T-helper 2 cell treated with Interferon-gamma antibody and Interleukin-4, amounts not matched to agents 100 ng/mL and 5 ng/mL, for 36 hours (primary cell): Measurements from ENCODE around the gene HNRNPA0. TPM values are rescaled to one million over a fixed set of nuclear protein-coding genes. Genes with fewer than 3 reads are reported as not detected.

Experiments
- intact Hi-C: fragments of 100-400 bp; cut with micrococcal nuclease; formaldehyde crosslinking; loops from one replicate; pipeline ENCODE4 v1.15.1; 2023
- total RNA-seq: library from RNA; stranded (reverse); gene quantifications from 2 replicates; pipeline ENCODE4 v1.2.3, GENCODE V29; 2022

HNRNPA0 gene
- total RNA-seq, 1 donor from 2014 or later: 31.3 TPM

DNA sequence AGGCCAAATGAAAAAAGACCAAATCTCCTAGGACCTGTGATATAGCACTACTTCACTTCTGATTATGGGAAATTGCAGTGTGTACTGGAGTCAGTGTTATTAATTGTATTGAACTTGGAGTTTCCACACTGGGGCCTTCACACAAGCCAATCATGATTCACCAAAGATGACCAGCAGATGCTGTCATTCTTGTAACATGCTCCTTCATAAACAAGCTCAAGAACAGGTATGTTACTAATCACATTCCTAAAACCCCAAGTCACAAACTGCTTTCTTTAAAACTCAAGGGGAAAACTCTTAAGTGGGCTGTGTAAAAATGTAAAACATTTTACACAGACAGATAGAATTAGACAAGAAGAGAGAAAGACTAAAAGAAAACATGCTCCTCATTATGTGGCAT, 23.8 kb downstream of the HNRNPA0 start:
- intact Hi-C loops: no loop called here

DNA sequence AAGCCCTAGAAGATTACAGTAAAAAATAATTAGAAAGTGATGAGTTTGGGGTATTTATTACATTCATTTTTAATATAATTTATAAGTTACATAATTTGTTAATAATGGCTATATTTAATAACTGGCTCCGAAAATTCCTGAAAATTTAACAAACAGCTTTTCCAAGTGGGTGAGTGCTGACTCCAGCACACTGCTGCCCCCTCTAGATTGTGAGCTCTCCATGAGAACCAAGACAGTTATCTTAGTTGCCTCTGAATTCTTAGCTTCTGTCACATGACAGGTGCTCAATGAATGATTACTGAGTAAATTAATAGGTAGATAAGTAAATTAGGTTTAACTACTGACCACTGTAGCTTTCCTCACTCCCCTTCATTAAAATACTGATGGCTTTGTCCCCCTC, 26.1 kb downstream of the HNRNPA0 start:
- intact Hi-C loops: no loop called here

DNA sequence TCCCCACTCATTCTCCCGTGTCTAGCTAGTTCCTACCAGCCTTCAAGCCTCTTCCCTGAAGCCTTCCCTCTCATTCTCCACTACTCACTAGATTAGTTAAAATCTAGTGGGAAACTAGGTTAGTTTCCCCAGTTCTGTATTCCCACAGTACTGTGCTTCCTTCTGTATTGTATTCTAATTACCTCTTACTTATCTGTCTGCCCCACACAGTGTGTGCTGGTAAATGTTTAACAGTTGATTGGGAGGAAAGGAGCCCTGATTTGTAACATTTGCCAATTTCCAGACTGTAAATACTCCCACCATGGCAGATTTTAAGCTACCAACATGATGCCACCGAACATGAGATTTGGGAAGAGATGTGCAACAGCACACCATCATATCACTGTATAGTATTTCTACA, 26.5 kb downstream of the HNRNPA0 start:
- intact Hi-C loops: no loop called here

DNA sequence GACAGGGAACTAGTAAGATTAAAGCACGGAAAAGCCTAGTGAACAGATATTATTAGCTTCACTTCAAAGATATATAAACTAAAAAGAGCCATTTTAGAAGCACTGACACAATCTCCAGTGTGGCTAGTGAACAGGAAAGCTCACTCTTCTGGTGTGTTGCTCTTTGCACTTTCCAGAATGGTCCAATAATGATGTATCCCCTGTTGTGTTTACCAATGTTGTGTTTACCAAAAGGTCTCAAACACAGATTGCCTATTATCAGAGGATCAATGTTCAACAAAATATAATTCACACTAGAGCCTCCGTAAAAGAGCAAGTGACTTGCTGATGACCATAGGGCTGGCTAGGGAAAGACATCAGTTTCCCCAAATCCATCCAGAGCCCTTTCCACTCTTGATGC, 29.9 kb downstream of the HNRNPA0 start:
- intact Hi-C loops: no loop called here

DNA sequence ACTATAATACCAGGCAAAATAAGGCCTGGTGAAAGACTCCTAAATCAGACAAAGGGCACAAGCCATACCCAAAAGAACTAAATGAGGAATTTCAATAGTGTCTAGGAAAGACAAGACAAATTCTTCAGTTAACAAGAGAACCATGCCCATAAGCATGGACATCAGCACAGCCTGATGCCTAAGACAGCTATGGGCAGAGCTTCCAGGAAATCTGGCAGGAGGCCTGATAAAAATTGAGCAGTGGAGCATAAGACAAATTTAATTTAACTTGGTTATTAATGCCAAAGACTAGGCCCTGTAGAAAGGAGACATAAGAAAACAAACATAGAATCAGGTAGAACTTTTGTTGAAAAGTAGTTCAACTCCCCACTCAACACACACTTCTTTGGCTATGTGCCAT, 35.6 kb downstream of the HNRNPA0 start:
- intact Hi-C loops: no loop called here

DNA sequence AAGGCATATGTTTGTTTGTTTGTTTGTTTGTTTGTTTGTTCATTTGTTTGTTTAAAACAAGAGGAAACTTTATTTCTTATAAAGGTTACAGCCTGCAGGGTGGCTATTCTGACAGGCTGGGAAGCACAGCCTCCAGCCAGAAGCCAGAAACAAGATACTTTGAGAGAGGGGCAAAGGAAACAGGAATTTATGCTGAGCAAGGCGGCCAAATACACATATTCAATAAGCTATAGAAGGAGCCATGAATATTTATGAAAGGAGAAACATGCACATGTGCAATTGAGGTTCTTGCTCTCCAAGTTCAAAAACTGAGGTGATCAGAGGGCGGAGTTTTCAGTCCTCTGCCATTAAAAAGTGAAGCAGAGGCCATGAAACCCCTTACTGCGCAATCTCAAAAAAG, 37.8 kb downstream of the HNRNPA0 start:
- intact Hi-C loops: no loop called here

DNA sequence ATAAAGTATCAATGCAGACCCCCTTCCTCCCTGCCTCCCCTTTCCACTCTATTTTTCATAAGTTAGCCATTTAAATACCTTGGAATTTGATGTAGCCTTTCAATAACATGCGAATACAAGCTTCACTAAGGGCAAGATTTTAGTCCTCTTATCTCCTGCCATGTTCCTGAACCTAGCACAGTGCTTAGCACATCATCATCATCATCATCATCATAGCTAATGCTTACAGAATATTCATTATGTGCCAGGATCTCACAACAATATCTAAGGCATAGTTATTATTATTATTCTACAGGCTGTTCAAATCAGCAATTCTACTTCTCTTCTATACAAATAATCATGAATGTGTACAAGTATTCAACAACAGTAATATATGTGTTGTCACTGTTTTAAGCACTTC, 38.7 kb downstream of the HNRNPA0 start:
- intact Hi-C loops: no loop called here

DNA sequence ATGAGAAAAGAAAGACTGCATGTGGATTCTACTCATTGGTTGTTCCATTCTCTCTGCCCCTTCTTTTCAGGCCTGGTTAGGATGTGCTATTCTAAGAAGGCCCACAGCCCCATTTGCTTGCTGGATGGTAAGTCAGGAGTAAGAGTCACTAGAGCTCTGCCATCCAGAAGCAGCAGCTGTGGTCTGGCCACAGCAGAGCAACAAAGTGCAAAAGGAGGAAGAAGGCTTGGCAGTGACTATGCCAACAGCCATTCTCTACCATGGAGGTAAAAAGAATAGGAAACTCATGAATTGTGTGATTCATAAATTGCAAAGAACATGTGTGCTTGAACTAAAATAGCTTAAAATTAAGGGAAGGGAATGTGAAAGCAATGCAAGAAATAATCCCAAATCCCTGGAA, 39.2 kb downstream of the HNRNPA0 start:
- intact Hi-C loops: no loop called here

DNA sequence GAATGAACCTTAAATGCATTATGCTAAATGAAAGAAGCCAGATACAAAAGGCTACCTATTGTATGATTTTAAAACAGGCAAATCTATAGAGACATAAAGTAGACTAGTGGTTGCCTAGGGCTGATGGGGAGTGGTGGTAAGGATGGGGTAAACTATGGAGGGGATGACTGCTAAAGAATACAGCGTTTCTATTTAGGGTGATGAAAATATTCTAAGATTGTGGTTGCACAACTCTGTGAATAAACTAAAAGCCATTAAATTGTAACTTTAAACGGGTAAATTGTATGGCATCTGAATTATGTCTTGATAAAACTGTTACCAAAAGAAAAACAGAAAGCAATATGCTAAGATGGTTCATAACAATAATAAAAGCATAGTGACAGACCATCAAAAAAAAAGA, 39.7 kb downstream of the HNRNPA0 start:
- intact Hi-C loops: no loop called here

DNA sequence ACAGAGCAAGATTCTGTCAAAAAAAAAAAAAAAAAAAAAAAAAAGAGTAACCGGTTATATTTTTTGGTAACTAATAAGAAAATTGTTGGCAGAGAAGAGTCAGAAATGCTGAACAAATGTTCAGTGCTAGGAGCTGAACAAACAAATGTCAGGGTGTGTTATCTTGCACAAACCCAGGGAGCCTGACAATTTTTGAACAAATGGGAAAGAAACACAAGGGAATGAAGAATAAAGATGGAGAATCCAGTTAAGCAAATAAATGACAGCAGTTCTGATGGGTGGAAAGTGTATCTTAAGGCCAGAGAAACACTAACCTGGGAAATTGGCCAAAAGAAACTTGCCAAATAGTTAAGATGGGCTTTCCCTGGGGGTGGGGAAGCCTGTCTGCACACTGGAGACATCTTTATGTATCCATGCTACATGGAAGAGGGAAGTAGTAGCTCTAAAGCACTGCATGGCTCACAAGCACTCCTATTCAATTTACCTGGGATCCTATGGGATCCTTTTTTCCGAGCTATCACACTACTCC, 42.0 kb downstream of the HNRNPA0 start:
- intact Hi-C loops: no loop called here

DNA sequence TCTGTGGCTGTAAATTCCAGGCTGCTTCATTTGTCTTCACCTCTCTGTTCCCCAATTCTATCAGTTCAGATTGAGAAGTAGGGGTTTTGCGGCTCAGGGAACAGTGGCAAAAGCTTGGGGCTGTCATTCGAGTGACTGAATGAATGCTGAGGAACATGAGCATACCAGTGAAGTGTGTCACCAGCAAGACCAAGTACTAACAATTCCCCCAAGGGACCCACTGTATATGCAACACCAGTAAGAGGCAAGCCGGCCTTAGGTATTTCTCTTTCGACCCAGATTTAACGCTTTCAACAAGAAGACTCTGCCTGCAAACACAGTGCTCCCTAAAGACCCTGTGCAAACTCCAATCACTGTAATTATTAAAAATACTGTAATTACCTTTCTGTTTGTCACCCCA, 44.1 kb downstream of the HNRNPA0 start:
- intact Hi-C loops: no loop called here

DNA sequence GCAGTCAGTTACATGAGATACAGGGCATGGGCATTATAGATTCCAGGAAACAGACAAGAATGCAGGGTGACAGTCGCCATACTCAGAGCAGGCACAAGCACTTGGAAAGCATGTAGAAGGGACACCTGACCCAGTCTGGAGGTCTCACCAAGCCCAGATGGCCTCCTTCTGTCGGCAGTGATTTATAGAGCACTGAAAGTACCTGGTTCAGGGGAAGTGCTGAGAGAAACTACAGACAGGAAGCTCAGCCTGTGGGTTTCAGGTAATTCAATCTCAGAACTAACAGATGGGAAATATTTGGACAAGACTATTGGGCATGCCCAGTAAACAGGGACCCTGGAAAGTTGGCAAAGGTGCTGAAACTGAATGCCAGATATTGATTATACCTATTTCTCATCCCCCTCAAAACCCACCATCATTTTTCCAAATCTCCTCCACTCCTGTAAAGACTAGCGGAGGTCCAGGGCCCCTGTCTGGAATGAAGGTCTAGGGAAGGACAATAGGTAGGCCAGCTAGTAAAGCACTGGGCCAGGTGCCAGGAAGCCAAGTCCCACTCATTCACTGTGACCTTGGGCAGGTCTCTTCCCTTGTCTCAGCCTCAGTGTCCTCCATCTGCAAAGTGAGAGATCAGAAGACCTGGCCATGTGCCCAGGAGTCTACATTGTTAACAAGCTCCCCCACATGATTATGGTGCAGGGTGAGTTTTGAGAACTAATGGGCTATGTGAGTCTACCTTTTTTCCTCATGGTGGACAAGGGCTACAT, 45.2 kb downstream of the HNRNPA0 start:
- intact Hi-C loops: no loop called here

DNA sequence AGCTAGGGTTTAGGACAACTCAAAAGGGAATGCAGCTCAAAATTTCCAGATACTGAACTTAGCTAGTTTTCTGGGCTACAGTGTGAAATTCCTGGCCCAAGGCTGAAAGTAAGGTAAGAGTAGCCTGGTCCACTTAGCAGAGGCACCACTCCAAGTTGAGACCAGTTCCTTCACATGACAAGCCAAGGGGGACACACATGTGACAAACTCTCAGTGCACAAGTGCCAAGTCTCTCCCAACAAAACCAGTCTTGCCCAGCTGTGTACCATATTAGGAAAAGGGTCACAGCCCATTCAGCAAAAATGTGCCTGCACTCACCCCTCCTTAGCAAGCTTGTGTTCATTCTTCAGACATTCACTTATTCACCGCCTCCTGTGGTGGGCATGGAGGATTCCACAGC, 46.1 kb downstream of the HNRNPA0 start:
- intact Hi-C loops: no loop called here

DNA sequence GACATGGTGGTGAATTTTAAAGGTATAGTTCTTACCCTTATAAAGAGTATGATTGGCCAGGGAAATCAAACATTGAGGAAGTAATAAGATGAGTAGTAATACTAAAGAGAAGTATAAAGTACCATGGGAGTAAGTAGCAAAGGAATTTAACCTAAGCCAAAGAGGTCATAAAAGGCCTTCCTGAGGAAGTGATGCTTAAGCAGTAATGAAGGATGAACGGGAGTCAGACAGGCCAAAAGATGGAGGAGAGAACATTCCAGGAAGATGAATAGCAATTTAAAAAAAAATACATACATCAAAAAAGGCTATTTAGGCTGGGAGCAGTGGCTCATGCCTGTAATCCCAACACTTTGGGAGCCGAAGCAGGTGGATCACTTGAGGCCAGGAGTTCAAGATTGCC, 47.3 kb downstream of the HNRNPA0 start:
- intact Hi-C loops: no loop called here

DNA sequence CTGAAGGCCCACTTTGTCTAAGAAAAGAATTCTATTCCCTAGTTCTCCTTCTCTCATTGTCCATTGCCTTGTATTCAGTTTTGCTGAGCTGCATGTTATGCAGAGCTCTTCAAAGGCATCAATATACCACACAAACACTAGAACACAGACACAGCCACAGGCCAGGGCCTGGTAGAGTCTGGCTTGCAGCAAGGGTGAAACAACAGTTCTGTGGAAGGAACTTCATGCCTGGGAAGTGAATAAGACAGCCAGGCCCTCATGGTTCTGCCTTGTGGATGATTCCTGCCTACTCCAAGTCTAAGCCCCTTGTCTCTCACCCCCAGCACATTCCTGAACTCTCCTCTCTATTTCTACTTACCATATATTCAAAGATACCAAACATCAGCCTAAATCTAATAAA, 49.1 kb downstream of the HNRNPA0 start:
- intact Hi-C loops: no loop called here

DNA sequence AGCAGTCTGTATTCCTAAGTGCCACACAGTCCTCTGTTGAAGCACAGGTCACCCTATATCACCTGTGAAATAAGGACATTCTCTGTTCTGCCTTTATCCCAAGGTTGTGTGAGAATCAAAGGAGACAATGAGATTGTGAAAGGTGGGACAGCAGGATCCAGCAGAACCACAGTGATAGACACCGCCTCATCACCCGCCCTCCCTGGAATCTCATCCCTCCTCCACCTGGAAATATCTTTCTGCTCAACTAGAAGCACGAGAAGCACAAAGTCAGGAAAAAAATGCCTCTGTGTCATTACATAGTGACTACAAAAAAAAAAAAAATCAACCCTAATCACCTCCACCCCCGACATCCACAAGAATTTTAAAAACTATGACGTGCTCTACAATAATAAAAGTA, 50.6 kb downstream of the HNRNPA0 start:
- intact Hi-C loops: no loop called here

DNA sequence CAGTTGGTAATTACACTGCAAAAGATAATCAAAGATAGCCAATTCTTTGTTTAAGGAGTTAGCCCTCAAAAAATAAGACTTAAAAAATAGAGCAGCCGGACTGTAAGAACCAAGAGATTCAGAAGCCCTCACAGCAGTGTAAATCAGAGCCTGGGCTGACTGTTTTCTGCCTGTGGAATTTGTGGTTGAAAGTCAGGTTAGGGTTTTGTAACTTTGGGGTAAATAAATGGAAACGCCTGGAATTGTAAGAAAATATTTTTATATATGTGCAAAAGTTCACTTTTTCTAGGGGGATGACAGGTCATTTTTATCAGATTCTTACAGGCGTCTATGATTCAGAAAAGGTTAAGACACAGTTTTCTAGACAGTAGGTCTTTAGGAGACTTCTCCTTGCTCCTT, 53.9 kb downstream of the HNRNPA0 start:
- intact Hi-C loops: no loop called here

DNA sequence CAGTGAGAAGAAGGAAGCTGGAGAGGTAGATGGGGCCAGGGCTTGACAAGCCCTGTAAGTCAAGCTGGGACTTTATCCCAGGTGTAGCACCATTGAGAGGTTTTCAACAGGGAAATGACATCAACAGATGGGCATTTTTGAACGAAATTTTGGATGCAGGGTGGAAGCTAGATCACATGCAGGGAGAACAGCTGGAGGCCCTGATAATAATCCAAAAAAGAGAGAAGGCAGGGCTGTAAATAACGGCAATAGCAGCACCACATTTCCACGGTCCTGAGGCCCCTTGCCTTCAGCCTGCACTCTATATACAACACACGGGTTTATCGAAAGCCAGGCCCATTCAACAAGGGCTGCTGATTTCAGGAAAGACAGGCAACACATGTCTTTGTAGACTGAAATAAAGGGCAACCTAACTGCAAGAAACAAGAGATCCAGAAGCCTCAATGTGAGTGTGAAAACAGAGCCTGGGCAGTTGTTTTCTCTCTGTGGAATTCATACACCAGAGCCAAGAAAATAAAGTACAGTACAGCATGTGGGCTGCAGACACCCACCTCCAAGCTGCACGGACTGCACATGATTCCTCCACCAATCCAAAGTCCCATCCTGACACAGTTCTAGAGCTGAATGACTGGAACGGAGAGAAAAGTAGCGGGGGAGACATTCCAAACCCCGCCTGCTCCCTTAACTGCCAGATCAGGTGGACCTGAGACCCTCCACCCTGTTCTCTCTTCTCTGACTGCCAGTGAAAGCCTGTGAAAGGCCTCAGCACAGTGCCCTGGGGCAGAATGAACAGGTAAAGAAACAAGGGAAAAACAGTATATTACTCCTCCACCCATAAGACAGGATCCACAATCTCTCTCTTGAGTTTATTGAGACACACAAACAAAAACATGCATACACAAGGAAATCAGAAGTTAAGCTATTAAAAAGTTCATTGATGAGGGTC, 54.6 kb downstream of the HNRNPA0 start:
- intact Hi-C loops: loop anchor here (5.0 kb wide), 1 partner anchor 53 kb away; the partner anchor contains the start of gene HNRNPA0

DNA sequence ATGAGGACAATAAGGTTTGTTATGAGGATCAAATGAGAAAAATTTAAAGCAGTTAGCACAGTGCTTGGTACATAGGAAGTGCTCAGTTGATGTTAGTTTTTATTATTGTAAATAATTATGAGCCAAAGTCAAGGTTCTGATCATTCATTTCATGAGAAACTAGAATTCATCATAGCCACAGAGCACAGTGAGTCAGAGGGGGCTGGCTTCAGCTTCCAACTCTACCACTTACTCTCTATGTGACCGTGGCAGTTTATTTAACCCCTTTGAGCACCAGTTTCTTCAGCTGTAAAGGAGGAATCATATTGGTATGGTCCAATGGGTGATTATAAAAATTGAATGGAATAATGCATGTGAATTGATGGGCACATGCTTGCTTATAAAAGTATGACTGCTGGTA, 57.7 kb downstream of the HNRNPA0 start:
- intact Hi-C loops: loop anchor here (1.0 to 5.0 kb wide), 2 partner anchors 39 to 56 kb away; partner anchors contain the start of gene HNRNPA0

DNA sequence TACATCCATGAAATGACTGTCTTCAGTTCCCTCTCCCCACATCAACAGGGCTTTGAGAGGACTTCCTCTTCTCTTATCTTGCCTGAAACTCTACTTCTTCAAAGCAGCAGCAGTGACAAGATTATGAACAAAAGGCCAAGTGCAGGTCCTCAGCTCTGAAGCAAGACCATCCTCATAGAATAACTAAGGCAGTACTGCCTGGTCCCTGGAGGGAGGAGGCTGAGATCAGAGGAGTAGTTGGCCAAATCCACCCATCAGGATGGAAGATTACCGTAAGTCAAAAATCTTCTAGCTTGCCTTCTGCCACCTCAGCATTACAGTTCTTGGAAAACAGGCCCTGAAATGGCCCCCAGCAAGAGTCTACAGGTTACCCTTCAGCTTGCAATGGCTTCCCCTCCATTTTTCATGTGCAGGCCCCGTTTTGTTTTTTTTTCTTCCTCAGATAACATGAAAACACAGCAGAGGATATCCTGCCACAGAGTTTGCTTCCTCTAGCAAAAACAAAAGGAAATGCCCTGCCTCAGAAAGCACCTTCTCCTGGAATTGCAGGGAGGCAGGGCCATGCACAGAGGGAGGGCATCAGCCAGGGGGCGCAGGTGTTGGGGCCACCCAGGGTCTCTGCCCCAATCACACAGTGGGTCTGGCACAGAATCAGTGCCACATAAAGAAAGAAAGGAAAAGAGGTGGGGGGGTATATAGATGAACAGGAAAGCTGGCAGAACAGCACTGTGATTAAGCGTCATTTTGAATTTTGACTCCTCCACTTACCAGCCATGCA, 58.3 kb downstream of the HNRNPA0 start:
- intact Hi-C loops: loop anchor here (1.0 to 5.0 kb wide), 3 partner anchors 29 to 56 kb away; partner anchors contain the start of gene HNRNPA0
